Nephron (organoid): ENCODE data around the gene POU2F2.

Source experiments
- H3K27ac Mint-ChIP-seq, 3 experiments: 2 replicates each; pipeline ENCODE4 v1.8.0; 2020; ENCODE audit warnings: mixed read lengths in 3 of 3, mild to moderate bottlenecking in 2 of 3, moderate library complexity in 1 of 3
- H3K27me3 Mint-ChIP-seq: 2 replicates; pipeline ENCODE4 v1.8.0; 2021; ENCODE audit warnings: low read depth, mild to moderate bottlenecking, moderate library complexity, mixed read lengths
- H3K36me3 Mint-ChIP-seq: 2 replicates; pipeline ENCODE4 v1.8.0; 2020; ENCODE audit warnings: low read depth, mixed read lengths
- H3K4me1 Mint-ChIP-seq: 2 replicates; pipeline ENCODE4 v1.8.0; 2020; ENCODE audit warnings: mixed read lengths
- H3K4me3 Mint-ChIP-seq, 3 experiments: 2 replicates each; pipeline ENCODE4 v1.8.0; 2020; ENCODE audit warnings: mild to moderate bottlenecking in 3 of 3, mixed read lengths in 3 of 3, moderate library complexity in 2 of 3
- H3K9me3 Mint-ChIP-seq: 2 replicates; pipeline ENCODE4 v1.8.0; 2020; ENCODE audit warnings: mixed read lengths
- CTCF ChIP-seq, 3 experiments: fragments of 200-600 bp; sonication (generic); IDR thresholded peaks; one replicate each; pipeline ENCODE4 v1.5.0; 2021; ENCODE audit warnings: antibody characterized with exemption in 3 of 3; ENCODE audit not compliant: unreplicated experiment in 3 of 3

Gene POU2F2

GRCh38 chr19:42086188-42086736 is 46.0 kb downstream of the POU2F2 start:
- H3K27me3 Mint-ChIP-seq = no peaks in the 10 kb centered on the region
- H3K9me3 Mint-ChIP-seq = no peaks in the 10 kb centered on the region
- peaks cover 22% of the 10 kb centered on the region for H3K36me3 Mint-ChIP-seq
- H3K4me1 Mint-ChIP-seq = no peaks in the 10 kb centered on the region
- no peak overlapping the region for H3K27ac Mint-ChIP-seq
- TF ChIP-seq CTCF (IDR thresholded peaks at IDR 0.05; ENCODE audit: unreplicated experiment in 3 of 3) = no peak
- no peak overlapping the region for H3K4me3 Mint-ChIP-seq

- H3K4me3 Mint-ChIP-seq = no peak overlapping the region
- H3K4me1 Mint-ChIP-seq = no peaks in the 10 kb centered on the region
- H3K9me3 Mint-ChIP-seq = no peaks in the 10 kb centered on the region
- no peak overlapping the region for H3K27ac Mint-ChIP-seq
- H3K27me3 Mint-ChIP-seq = no peaks in the 10 kb centered on the region
- peaks cover 33% of the 10 kb centered on the region for H3K36me3 Mint-ChIP-seq
- TF ChIP-seq CTCF (IDR thresholded peaks at IDR 0.05; ENCODE audit: unreplicated experiment in 3 of 3) = no peak
Measured at GRCh38 chr19:42083537-42083936, 48.7 kb downstream of the POU2F2 start.

- H3K27me3 Mint-ChIP-seq = no peaks in the 10 kb centered on the region
- H3K4me1 Mint-ChIP-seq = peaks cover 17% of the 10 kb centered on the region
- H3K27ac Mint-ChIP-seq = peak overlapping the region in 1 of 3 experiments; percentile 50
- H3K36me3 Mint-ChIP-seq = peaks cover 40% of the 10 kb centered on the region
- no peaks in the 10 kb centered on the region for H3K9me3 Mint-ChIP-seq
- TF ChIP-seq CTCF (IDR thresholded peaks at IDR 0.05; ENCODE audit: unreplicated experiment in 3 of 3) = peak; percentile 31 to 38 (median 34)
- peak overlapping the region in 2 of 3 experiments; percentile 45 to 74 for H3K4me3 Mint-ChIP-seq
Measured at GRCh38 chr19:42081584-42082203, 50.6 kb downstream of the POU2F2 start.

- no peak for TF ChIP-seq CTCF (IDR thresholded peaks at IDR 0.05; ENCODE audit: unreplicated experiment in 3 of 3)
- peaks cover 40% of the 10 kb centered on the region for H3K36me3 Mint-ChIP-seq
- no peaks in the 10 kb centered on the region for H3K27me3 Mint-ChIP-seq
- H3K27ac Mint-ChIP-seq = no peak overlapping the region
- H3K4me1 Mint-ChIP-seq = peaks cover 23% of the 10 kb centered on the region
- peak overlapping the region in 1 of 3 experiments; percentile 74 for H3K4me3 Mint-ChIP-seq
- no peaks in the 10 kb centered on the region for H3K9me3 Mint-ChIP-seq
Measured at GRCh38 chr19:42080764-42081375, 51.4 kb downstream of the POU2F2 start.

- no peaks in the 10 kb centered on the region for H3K9me3 Mint-ChIP-seq
- TF ChIP-seq CTCF (IDR thresholded peaks at IDR 0.05; ENCODE audit: unreplicated experiment in 3 of 3) = no peak
- H3K4me1 Mint-ChIP-seq = peaks cover 30% of the 10 kb centered on the region
- no peaks in the 10 kb centered on the region for H3K27me3 Mint-ChIP-seq
- H3K4me3 Mint-ChIP-seq = peak overlapping the region in 2 of 3 experiments; percentile 18 to 46
- H3K36me3 Mint-ChIP-seq = peaks cover 37% of the 10 kb centered on the region
- H3K27ac Mint-ChIP-seq = no peak overlapping the region
Measured at GRCh38 chr19:42079886-42080763, 52.1 kb downstream of the POU2F2 start.
